Measurements from ENCODE around the gene C16orf46. TPM values are rescaled to one million over a fixed set of nuclear protein-coding genes. Genes with fewer than 3 reads are reported as not detected.

The C16orf46 gene
- total RNA-seq, 1 donor, result 2.2 TPM

DNA sequence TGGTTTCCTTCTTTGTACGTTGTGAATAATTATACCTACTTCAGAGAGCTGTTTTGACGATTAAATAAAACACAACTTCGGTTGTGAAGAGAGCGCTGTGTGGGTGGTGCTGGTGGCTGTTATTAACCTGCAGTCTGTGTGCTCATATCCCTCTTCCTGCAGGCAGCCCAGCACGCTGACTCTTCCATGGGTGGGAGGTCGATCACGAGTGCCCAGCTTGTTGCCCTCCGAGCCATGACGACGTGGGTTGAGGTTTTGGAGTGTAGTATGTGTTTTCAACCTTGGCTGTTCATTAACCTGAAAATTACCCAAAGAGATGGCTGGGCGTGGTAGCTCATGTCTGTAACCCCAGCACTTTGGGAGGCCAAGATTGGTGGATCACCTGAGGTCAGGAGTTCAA, 30.5 kb upstream of the C16orf46 start:
- Histone ChIP-seq H4K20me1 (ENCODE audit: insufficient read depth, low read length) (no peaks in the 10 kb centered on the region), H3K27me3 (ENCODE audit: insufficient read depth, low read length) (no peaks in the 10 kb centered on the region)

DNA sequence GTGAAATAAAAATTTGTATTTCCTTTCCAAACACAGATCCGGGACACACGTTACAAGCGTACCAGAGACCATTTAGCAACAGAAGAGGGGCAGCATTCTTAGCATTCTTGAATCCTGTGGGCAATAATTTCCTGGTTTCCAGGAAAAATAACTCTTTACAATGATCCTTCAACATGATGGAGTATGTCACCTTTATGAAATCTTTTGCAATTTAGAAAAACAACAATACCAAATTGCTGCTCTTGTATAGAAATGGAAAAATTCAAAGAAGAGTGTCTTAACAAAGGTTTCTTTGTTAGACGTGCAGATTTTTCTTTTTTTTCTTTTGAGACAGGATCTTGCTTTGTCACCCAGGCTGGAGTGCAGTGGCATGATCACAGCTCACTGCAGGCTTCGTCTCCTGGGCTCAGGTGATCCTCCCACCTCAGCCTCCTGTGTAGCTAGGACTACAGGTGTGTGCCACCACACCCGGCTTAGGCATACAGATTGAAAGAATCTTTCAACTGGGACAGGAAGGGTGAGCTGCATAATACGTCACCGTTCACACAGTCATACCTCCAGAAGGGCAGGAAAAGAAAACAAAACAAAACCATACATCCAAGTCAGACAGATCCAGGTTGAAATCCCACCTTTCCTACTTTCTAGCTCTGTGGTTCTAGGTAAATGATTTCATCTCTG, 29.9 kb upstream of the C16orf46 start:
- H2AFZ ChIP-seq (ENCODE audit: low read length), result no peak overlapping the region
- TF ChIP-seq, protein P1, sequence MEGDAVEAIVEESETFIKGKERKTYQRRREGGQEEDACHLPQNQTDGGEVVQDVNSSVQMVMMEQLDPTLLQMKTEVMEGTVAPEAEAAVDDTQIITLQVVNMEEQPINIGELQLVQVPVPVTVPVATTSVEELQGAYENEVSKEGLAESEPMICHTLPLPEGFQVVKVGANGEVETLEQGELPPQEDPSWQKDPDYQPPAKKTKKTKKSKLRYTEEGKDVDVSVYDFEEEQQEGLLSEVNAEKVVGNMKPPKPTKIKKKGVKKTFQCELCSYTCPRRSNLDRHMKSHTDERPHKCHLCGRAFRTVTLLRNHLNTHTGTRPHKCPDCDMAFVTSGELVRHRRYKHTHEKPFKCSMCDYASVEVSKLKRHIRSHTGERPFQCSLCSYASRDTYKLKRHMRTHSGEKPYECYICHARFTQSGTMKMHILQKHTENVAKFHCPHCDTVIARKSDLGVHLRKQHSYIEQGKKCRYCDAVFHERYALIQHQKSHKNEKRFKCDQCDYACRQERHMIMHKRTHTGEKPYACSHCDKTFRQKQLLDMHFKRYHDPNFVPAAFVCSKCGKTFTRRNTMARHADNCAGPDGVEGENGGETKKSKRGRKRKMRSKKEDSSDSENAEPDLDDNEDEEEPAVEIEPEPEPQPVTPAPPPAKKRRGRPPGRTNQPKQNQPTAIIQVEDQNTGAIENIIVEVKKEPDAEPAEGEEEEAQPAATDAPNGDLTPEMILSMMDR (IDR thresholded peaks at IDR 0.05; ENCODE audit: extremely low read depth, low read depth, low read length), result no peak
- no peaks in the 10 kb centered on the region for H4K20me1 ChIP-seq (ENCODE audit: insufficient read depth, low read length)
- DNase-seq (ENCODE audit: insufficient read length, low spot score, missing footprints), result peak; percentile 11
- no peaks in the 10 kb centered on the region for H3K36me3 ChIP-seq (ENCODE audit: insufficient read depth, low read length)
- no peak overlapping the region for H3K4me2 ChIP-seq (ENCODE audit: insufficient read depth, low read length)
- H3K27me3 ChIP-seq (ENCODE audit: insufficient read depth, low read length), result no peaks in the 10 kb centered on the region
- no peaks in the 10 kb centered on the region for H3K4me1 ChIP-seq (ENCODE audit: insufficient read depth, low read length)
- no peaks in the 10 kb centered on the region for H3K79me2 ChIP-seq (ENCODE audit: insufficient read depth, low read length)
- no peaks in the 10 kb centered on the region for H3K9me3 ChIP-seq (ENCODE audit: low read depth, low read length)
- H3K27ac ChIP-seq (ENCODE audit: low read depth, low read length), result no peak overlapping the region
- no peak overlapping the region for H3K4me3 ChIP-seq (ENCODE audit: insufficient read depth, low read length)

More for the DNA sequence above, 30.5 kb upstream of the C16orf46 start:
- no peak overlapping the region for H2AFZ ChIP-seq (ENCODE audit: low read length)
- TF ChIP-seq, protein P1 (IDR thresholded peaks at IDR 0.05; ENCODE audit: extremely low read depth, low read depth, low read length), result no peak
- H3K4me2 ChIP-seq (ENCODE audit: insufficient read depth, low read length), result no peak overlapping the region
- no peak overlapping the region for H3K4me3 ChIP-seq (ENCODE audit: insufficient read depth, low read length)
- DNase-seq (ENCODE audit: insufficient read length, low spot score, missing footprints), result no peak
- no peaks in the 10 kb centered on the region for H3K4me1 ChIP-seq (ENCODE audit: insufficient read depth, low read length)
- no peaks in the 10 kb centered on the region for H3K79me2 ChIP-seq (ENCODE audit: insufficient read depth, low read length)
- H3K36me3 ChIP-seq (ENCODE audit: insufficient read depth, low read length), result no peaks in the 10 kb centered on the region
- H3K9me3 ChIP-seq (ENCODE audit: low read depth, low read length), result no peaks in the 10 kb centered on the region
- no peak overlapping the region for H3K27ac ChIP-seq (ENCODE audit: low read depth, low read length)

DNA sequence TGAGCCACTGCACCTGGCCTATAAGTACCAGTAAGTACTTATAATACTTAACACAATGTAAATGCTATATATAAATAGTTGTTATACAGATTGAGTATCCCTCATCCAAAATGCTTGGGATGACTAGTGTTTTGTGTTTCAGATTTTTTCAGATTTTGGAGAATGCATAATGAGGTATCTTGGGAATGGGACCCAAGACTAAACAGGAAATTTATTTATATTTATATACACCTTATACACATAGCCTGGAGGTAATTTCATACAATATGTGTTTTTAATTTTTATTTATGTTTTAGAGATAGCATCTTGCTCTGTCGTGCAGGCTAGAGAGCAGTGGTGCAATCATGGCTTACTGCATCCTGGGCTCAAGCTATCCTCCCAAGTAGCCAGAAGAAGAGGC, 28.9 kb upstream of the C16orf46 start:
- TF ChIP-seq, protein P1 (IDR thresholded peaks at IDR 0.05; ENCODE audit: extremely low read depth, low read depth, low read length), result no peak
- Histone ChIP-seq H3K36me3 (ENCODE audit: insufficient read depth, low read length) (no peaks in the 10 kb centered on the region), H4K20me1 (ENCODE audit: insufficient read depth, low read length) (no peaks in the 10 kb centered on the region), H3K9me3 (ENCODE audit: low read depth, low read length) (no peaks in the 10 kb centered on the region), H3K4me2 (ENCODE audit: insufficient read depth, low read length) (no peak overlapping the region), H2AFZ (ENCODE audit: low read length) (no peak overlapping the region), H3K4me1 (ENCODE audit: insufficient read depth, low read length) (no peaks in the 10 kb centered on the region), H3K79me2 (ENCODE audit: insufficient read depth, low read length) (no peaks in the 10 kb centered on the region), H3K27ac (ENCODE audit: low read depth, low read length) (no peak overlapping the region), H3K4me3 (ENCODE audit: insufficient read depth, low read length) (no peak overlapping the region), H3K27me3 (ENCODE audit: insufficient read depth, low read length) (no peaks in the 10 kb centered on the region)
- DNase-seq (ENCODE audit: insufficient read length, low spot score, missing footprints), result no peak

DNA sequence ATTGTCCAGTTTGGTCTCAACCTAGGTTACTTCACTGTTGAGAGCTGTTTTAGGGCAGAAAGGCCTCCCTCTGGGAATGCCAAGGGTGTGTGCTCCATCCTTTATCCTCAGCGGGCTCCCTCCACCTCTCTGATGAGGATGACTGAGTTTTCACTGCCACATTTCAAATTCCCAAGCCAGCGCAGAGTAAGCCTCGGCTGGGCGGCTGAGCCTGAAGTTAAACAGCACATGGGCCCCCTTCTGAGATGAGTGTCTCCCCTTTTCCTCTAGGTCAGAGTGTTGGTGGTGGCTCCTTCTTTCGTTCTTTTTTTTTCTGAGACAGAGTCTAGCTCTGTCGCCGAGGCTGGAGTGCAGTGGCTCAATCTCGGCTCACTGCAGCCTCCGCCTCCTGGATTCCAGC, 24.7 kb upstream of the C16orf46 start:
- Histone ChIP-seq H3K9me3 (ENCODE audit: low read depth, low read length) (no peaks in the 10 kb centered on the region), H3K79me2 (ENCODE audit: insufficient read depth, low read length) (no peaks in the 10 kb centered on the region), H3K27ac (ENCODE audit: low read depth, low read length) (no peak overlapping the region), H3K4me2 (ENCODE audit: insufficient read depth, low read length) (no peak overlapping the region), H3K36me3 (ENCODE audit: insufficient read depth, low read length) (no peaks in the 10 kb centered on the region), H3K27me3 (ENCODE audit: insufficient read depth, low read length) (no peaks in the 10 kb centered on the region), H3K4me1 (ENCODE audit: insufficient read depth, low read length) (peaks cover 2% of the 10 kb centered on the region), H3K4me3 (ENCODE audit: insufficient read depth, low read length) (no peak overlapping the region), H4K20me1 (ENCODE audit: insufficient read depth, low read length) (no peaks in the 10 kb centered on the region), H2AFZ (ENCODE audit: low read length) (no peak overlapping the region)
- DNase-seq (ENCODE audit: insufficient read length, low spot score, missing footprints), result no peak
- TF ChIP-seq, protein P1 (IDR thresholded peaks at IDR 0.05; ENCODE audit: extremely low read depth, low read depth, low read length), result no peak

Measured in osteoblast (primary cell).